Breast epithelium (tissue), 3 donors: ENCODE results near the gene ABCC4.

ENCODE experiments used
- POLR2A ChIP-seq: fragments of 450-650 bp; IDR thresholded peaks from one replicate; pipeline ENCODE4 v1.6.1; 2016; ENCODE audit warnings: antibody characterized with exemption, mild to moderate bottlenecking, moderate library complexity
- TF ChIP-seq, protein P1 (sequence below), 3 donors: fragments of 450-650 bp; IDR thresholded peaks; one replicate each; pipeline ENCODE4 v1.5.1; 2016 to 2017; ENCODE audit warnings: antibody characterized with exemption in 3 of 3, mild to moderate bottlenecking in 3 of 3, moderate library complexity in 3 of 3

DNA sequence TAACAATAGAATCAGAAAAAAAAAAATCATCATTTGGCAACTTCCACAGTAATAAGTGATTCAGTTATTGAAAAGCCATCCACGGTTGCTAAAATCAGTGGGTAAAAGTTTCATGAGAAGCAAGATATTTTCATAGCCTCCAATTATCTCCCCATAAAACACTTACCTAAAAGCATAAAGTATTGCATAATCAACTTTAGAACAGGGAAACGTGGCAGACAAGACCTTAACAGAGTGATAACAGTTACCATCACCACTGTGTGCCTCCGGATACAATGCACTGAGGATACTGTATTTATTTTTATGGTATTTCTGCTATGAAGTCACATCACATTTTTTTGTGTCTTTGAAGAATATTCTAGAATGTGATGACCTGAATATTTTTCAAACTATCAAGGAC is 37.0 kb downstream of the ABCC4 start:
- TF ChIP-seq, protein P1, sequence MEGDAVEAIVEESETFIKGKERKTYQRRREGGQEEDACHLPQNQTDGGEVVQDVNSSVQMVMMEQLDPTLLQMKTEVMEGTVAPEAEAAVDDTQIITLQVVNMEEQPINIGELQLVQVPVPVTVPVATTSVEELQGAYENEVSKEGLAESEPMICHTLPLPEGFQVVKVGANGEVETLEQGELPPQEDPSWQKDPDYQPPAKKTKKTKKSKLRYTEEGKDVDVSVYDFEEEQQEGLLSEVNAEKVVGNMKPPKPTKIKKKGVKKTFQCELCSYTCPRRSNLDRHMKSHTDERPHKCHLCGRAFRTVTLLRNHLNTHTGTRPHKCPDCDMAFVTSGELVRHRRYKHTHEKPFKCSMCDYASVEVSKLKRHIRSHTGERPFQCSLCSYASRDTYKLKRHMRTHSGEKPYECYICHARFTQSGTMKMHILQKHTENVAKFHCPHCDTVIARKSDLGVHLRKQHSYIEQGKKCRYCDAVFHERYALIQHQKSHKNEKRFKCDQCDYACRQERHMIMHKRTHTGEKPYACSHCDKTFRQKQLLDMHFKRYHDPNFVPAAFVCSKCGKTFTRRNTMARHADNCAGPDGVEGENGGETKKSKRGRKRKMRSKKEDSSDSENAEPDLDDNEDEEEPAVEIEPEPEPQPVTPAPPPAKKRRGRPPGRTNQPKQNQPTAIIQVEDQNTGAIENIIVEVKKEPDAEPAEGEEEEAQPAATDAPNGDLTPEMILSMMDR (IDR thresholded peaks at IDR 0.05): no peak
- no peak for TF ChIP-seq POLR2A
